ENCODE data around the gene DIAPH3.

The DIAPH3 gene

DNA sequence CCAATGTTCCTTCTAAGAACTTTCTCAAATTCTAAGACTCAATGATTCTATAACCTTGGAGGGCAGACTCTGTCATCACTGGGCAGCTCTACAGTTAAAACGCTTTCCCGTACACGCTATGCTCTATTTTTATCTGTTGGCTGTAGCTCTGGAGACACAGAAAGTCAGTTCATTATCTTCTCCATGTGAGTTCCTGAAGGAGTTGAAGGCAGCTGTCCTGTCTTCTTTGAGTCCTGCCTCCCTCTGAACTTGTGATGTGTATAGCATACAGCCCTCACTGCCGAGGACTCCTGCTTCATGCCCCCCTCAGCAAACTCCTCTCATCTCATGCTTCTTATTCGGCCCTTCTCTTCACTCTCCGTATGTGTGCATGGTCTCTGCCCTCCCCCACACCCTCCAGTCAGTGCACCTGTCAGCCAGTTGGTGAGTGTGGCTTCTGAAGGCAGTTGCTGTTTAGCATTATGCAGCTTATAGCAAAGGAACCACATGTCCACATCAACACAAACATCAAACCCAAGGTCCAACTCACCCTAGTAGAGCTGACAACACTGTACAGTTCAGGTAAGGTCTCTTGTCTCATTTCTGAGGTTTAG is 504.9 kb downstream of the DIAPH3 start:
- Histone ChIP-seq H3K4me1 (ENCODE audit: control insufficient read depth in 1 of 2, insufficient read depth in 1 of 2, low read depth in 1 of 2, low read length in 1 of 2) (no peaks in the 10 kb centered on the region), H3K36me3 (no peaks in the 10 kb centered on the region), H3K4me3 (ENCODE audit: low read depth in 1 of 2, low read length in 1 of 2) (no peak overlapping the region), H3K9me3 (no peaks in the 10 kb centered on the region), H3K27me3 (no peaks in the 10 kb centered on the region), H3K27ac (no peak overlapping the region)
- TF ChIP-seq CTCF (IDR thresholded peaks at IDR 0.05) = no peak

- Histone ChIP-seq H3K27me3 (no peaks in the 10 kb centered on the region), H3K9me3 (no peaks in the 10 kb centered on the region), H3K27ac (no peak overlapping the region), H3K36me3 (no peaks in the 10 kb centered on the region), H3K4me3 (ENCODE audit: low read depth in 1 of 2, low read length in 1 of 2) (no peak overlapping the region), H3K4me1 (ENCODE audit: control insufficient read depth in 1 of 2, insufficient read depth in 1 of 2, low read depth in 1 of 2, low read length in 1 of 2) (no peaks in the 10 kb centered on the region)
- TF ChIP-seq CTCF (IDR thresholded peaks at IDR 0.05) = no peak
Observed at GRCh38 chr13:59658027-59658737, 505.5 kb downstream of the DIAPH3 start.

DNA sequence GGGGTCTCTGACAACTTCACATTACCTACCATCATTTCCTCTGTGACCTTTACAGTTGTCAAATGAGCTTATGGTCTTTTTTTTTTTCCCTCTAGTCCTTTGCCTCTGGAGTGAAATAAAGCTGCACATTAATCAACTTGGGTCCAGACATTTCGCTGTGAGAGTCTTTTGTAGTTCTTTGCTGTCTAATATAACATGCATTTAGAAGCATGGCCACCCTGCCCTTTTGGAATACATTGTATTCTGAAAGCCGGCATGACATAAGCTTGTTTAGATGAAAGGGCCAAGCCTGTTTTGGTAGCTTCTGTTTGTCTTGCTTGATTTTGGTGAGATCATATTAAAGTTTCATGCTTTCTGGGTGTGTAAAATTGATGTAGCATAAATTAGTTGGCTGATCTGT is 509.8 kb downstream of the DIAPH3 start:
- TF ChIP-seq CTCF (IDR thresholded peaks at IDR 0.05) = no peak
- no peaks in the 10 kb centered on the region for H3K9me3 ChIP-seq
- no peak overlapping the region for H3K27ac ChIP-seq
- no peaks in the 10 kb centered on the region for H3K36me3 ChIP-seq
- H3K4me1 ChIP-seq (ENCODE audit: control insufficient read depth in 1 of 2, insufficient read depth in 1 of 2, low read depth in 1 of 2, low read length in 1 of 2) = no peaks in the 10 kb centered on the region
- H3K27me3 ChIP-seq = no peaks in the 10 kb centered on the region
- H3K4me3 ChIP-seq (ENCODE audit: low read depth in 1 of 2, low read length in 1 of 2) = no peak overlapping the region

DNA sequence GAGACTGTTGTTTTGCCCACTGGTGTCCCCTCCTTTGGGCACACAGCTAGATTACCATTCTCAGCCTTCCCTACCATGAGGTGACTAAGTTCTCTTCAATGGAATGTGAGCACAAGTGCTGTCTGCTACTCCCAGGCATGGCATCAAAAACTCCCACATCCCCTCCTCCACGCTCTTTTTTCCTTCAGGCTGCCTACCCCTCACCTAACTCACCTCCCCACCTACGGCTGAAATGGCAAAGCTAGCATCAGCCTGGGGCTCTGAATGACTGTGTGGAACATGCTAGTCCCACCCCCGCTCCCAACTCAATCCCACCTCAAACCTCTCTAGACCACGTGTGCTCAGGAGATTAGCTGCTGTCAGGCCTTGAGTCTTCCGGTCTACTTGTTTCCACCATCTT is 512.2 kb downstream of the DIAPH3 start:
- no peak overlapping the region for H3K4me3 ChIP-seq (ENCODE audit: low read depth in 1 of 2, low read length in 1 of 2)
- no peaks in the 10 kb centered on the region for H3K9me3 ChIP-seq
- no peak for TF ChIP-seq CTCF (IDR thresholded peaks at IDR 0.05)
- no peaks in the 10 kb centered on the region for H3K27me3 ChIP-seq
- H3K36me3 ChIP-seq = no peaks in the 10 kb centered on the region
- no peak overlapping the region for H3K27ac ChIP-seq
- H3K4me1 ChIP-seq (ENCODE audit: control insufficient read depth in 1 of 2, insufficient read depth in 1 of 2, low read depth in 1 of 2, low read length in 1 of 2) = no peaks in the 10 kb centered on the region

- Histone ChIP-seq H3K27me3 (peaks cover 5% of the 10 kb centered on the region), H3K4me1 (ENCODE audit: control insufficient read depth in 1 of 2, insufficient read depth in 1 of 2, low read depth in 1 of 2, low read length in 1 of 2) (no peaks in the 10 kb centered on the region), H3K9me3 (no peaks in the 10 kb centered on the region), H3K27ac (no peak overlapping the region), H3K4me3 (ENCODE audit: low read depth in 1 of 2, low read length in 1 of 2) (no peak overlapping the region), H3K36me3 (no peaks in the 10 kb centered on the region)
- no peak for TF ChIP-seq CTCF (IDR thresholded peaks at IDR 0.05)
Observed at GRCh38 chr13:59643906-59644626, 519.7 kb downstream of the DIAPH3 start.
